ENCODE measurements around the gene NRP2.

The NRP2 gene

GRCh38 chr2:205762881-205763280 lies 80.6 kb downstream of the NRP2 start:
- TF ChIP-seq ZNF274 (IDR thresholded peaks at IDR 0.05; ENCODE audit: low read depth, low read length), result no peak
- no peak overlapping the region for H3K4me3 ChIP-seq (ENCODE audit: low read length)

- H3K4me3 ChIP-seq (ENCODE audit: low read length), result no peak overlapping the region
Observed at GRCh38 chr2:205763708-205764211, 81.5 kb downstream of the NRP2 start.

DNA sequence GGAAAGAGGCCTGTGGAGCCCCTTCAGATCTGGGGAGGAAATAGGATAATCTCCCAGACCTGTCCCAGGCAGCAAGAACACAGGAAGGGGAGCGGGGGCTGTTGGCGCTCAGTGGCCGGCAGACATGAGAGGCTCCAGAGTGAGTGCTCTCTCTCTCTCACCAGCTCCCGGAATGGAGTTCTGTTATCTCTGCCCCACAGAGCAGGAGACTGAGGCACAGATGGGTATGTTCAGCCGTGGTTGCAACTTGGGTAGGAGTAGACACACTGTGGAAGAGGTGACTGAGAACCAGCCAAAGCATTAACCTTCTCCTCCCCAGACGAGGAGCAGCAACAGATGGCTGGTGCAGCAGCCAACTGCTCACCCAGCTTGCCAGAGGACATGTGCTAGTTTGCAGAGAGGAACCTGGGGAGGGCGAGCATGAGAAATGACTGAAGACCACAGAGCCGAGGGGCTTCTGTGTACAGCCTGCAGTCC lies 82.0 kb downstream of the NRP2 start:
- TF ChIP-seq ZNF274 (IDR thresholded peaks at IDR 0.05; ENCODE audit: low read depth, low read length), result no peak
- H3K4me3 ChIP-seq (ENCODE audit: low read length), result no peak overlapping the region

More at GRCh38 chr2:205763708-205764211, 81.5 kb downstream of the NRP2 start:
- no peak for TF ChIP-seq ZNF274 (IDR thresholded peaks at IDR 0.05; ENCODE audit: low read depth, low read length)

DNA sequence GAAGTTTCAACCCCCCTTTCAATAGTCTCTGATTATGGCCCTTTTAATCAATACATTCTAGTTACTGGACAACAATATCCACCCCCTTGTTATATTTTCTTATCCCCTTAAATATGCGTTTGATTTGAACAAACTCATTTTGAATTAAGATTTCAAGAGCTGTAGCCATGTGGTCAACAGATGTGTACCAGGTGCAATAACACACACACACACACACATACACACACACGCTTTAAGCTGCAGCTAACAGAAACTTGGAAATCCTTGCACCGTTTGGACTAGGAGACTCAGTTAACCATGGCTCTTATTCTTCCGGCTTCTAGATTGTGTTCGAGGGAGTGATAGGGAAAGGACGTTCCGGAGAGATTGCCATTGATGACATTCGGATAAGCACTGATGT lies 82.8 kb downstream of the NRP2 start:
- no peak overlapping the region for H3K4me3 ChIP-seq (ENCODE audit: low read length)
- no peak for TF ChIP-seq ZNF274 (IDR thresholded peaks at IDR 0.05; ENCODE audit: low read depth, low read length)

DNA sequence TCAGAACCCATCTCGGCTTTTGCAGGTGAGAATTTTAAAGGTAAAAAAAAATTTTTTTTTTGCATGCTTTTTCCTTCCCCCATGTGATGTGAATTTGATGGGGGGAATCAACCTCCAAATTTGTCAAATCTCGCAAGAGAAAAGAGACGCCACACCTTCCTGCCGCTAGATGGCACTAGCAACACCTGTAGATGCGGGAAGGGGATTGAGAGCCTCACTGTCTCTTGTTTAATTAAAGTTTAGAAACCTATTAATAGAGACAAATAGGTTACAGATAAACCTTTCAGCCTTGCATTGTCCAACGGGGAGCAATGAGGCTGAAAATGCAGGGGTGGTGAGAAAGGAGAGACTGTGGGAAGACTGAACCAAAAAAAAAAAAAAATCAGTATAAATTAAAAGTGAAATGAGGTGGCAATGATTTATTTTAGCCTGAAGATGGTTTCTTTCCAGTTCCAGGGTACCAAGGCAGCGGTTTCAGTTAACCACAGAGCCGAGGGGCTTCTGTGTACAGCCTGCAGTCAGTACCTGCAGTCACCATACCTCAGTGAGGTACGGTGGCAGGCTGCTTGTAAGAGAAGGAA lies 84.6 kb downstream of the NRP2 start:
- H3K4me3 ChIP-seq (ENCODE audit: low read length), result no peak overlapping the region
- TF ChIP-seq ZNF274 (IDR thresholded peaks at IDR 0.05; ENCODE audit: low read depth, low read length), result no peak

GRCh38 chr2:205767617-205768016 lies 85.3 kb downstream of the NRP2 start:
- TF ChIP-seq ZNF274 (IDR thresholded peaks at IDR 0.05; ENCODE audit: low read depth, low read length), result no peak
- H3K4me3 ChIP-seq (ENCODE audit: low read length), result no peak overlapping the region

- TF ChIP-seq ZNF274 (IDR thresholded peaks at IDR 0.05; ENCODE audit: low read depth, low read length), result no peak
Observed at GRCh38 chr2:205768341-205768740, 86.0 kb downstream of the NRP2 start.

DNA sequence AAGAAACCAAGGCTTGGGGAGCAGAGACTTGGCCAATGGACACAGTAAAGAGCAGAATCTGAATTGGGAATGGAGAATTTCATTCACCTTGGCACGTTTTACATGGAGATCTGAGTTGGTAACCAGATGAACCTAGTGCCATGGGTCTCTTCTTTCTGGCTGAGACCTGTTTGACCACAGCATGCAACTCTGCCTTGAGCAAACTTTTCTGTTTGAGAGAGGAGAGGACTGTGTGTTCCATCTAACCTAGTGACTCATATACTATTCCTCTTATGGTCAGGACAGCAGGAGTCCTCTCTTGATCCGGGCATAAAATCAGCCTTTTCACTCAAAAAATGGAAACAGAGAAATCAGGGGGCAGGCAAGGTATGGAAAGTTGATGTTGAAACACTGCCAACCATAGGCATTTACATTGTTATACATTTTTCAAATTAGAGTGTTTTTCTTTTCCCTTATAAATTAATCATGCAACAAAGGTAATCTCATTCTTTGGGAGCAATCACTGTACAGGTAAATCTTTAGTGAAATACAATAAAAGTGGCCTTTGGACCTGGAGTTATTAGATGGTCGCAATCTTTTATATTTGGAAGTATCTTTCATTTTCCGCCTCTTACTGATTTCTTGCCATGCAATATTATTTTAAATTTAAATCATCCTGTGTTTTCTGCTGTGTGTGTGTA lies 86.7 kb downstream of the NRP2 start:
- TF ChIP-seq ZNF274 (IDR thresholded peaks at IDR 0.05; ENCODE audit: low read depth, low read length), result no peak
- H3K4me3 ChIP-seq (ENCODE audit: low read length), result no peak overlapping the region

More at GRCh38 chr2:205768341-205768740, 86.0 kb downstream of the NRP2 start:
- H3K4me3 ChIP-seq (ENCODE audit: low read length), result no peak overlapping the region

DNA sequence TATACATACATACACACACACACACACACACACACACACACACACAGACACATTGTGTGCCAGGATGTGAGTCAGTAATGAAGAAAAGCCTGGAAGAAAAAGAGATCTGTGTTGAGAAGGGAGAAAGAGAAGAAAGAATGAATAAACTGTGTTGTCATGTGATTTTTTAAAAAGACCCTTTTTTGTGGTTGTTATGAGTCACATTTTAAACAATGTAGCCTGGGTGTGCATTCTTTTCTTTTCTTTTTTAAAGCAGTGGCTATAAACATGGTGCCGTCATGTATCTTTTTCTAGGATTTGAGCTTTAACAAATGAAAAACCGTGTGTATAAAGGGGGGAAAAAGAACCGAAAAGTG lies 87.2 kb downstream of the NRP2 start:
- no peak for TF ChIP-seq ZNF274 (IDR thresholded peaks at IDR 0.05; ENCODE audit: low read depth, low read length)
- no peak overlapping the region for H3K4me3 ChIP-seq (ENCODE audit: low read length)

GRCh38 chr2:205769879-205770278 lies 87.6 kb downstream of the NRP2 start:
- no peak for TF ChIP-seq ZNF274 (IDR thresholded peaks at IDR 0.05; ENCODE audit: low read depth, low read length)
- no peak overlapping the region for H3K4me3 ChIP-seq (ENCODE audit: low read length)

- no peak overlapping the region for H3K4me3 ChIP-seq (ENCODE audit: low read length)
- TF ChIP-seq ZNF274 (IDR thresholded peaks at IDR 0.05; ENCODE audit: low read depth, low read length), result no peak
Observed at GRCh38 chr2:205770577-205770976, 88.3 kb downstream of the NRP2 start.

GRCh38 chr2:205771031-205771430 lies 88.7 kb downstream of the NRP2 start:
- no peak for TF ChIP-seq ZNF274 (IDR thresholded peaks at IDR 0.05; ENCODE audit: low read depth, low read length)
- no peak overlapping the region for H3K4me3 ChIP-seq (ENCODE audit: low read length)

- TF ChIP-seq ZNF274 (IDR thresholded peaks at IDR 0.05; ENCODE audit: low read depth, low read length), result no peak
- H3K4me3 ChIP-seq (ENCODE audit: low read length), result no peak overlapping the region
Observed at GRCh38 chr2:205771666-205772065, 89.4 kb downstream of the NRP2 start.

DNA sequence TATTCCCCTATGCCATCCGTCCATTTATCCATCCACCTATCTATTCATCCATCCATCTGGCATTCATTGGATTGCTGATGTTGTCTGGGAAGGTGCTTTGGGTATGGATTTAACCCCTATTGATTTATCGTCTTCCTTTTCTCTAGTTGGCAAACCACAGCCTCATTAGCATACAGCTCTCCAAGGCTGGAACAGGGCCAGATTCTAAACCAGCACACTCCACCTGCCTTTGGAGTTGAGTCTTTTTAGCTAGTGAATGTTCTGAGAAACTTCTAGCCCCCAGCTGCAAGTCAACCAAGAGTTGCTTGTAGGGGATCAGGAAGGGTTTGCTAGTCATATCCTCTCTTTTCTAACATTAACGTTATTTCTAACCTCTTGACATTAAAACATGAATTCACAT lies 90.7 kb downstream of the NRP2 start:
- H3K4me3 ChIP-seq (ENCODE audit: low read length), result no peak overlapping the region
- no peak for TF ChIP-seq ZNF274 (IDR thresholded peaks at IDR 0.05; ENCODE audit: low read depth, low read length)

- no peak for TF ChIP-seq ZNF274 (IDR thresholded peaks at IDR 0.05; ENCODE audit: low read depth, low read length)
- no peak overlapping the region for H3K4me3 ChIP-seq (ENCODE audit: low read length)
Observed at GRCh38 chr2:205773989-205774388, 91.7 kb downstream of the NRP2 start.

Measured in GM08714 (cell line).